Breast epithelium (tissue), 3 donors: ENCODE measurements around the gene CADPS.

ENCODE experiments used
- CTCF ChIP-seq, 3 donors: fragments of 450-650 bp; IDR thresholded peaks; one replicate each; pipeline ENCODE4 v1.5.1; 2016 to 2017; ENCODE audit warnings: antibody characterized with exemption in 3 of 3, mild to moderate bottlenecking in 3 of 3, moderate library complexity in 3 of 3
- POLR2A ChIP-seq: fragments of 450-650 bp; IDR thresholded peaks from one replicate; pipeline ENCODE4 v1.6.1; 2016; ENCODE audit warnings: antibody characterized with exemption, mild to moderate bottlenecking, moderate library complexity
- POLR2AphosphoS5 ChIP-seq, 3 donors: sonication (generic); formaldehyde crosslinking; IDR thresholded peaks; one replicate each; pipeline ENCODE4 v1.6.1; 2017; ENCODE audit warnings: antibody characterized with exemption in 3 of 3

DNA sequence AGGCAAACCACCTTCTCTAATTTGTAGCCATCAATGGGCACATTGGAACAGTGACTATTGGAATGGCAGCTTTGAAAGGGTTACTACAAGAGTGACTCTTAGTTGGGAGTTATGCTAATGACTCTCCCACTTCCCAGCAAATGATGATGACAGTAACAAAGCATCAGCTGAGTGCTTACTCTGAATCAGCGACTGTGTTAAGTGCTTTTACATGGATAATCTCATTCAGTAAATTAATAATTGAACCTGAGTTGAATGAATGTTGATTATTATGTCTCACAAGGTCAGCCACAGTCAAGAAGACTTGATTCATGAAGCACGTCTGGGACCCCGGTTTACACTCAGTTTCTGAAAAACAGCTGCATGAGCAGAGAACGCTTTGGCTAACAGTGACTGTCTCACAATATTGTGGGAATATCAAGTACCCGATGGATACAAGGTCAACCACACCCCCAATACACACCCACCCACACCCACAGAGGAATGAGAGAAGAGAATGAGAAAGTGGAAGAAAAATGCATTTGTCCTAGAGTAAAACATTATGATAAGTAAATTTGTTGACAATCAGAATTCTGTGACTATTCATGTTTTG lies 259.9 kb downstream of the CADPS start:
- TF ChIP-seq CTCF (IDR thresholded peaks at IDR 0.05) (no peak), POLR2A (no peak), POLR2AphosphoS5 (IDR thresholded peaks at IDR 0.05) (no peak)
